Fibroblast of lung (primary cell): ENCODE data around the gene PREP.

Source experiments
- CTCF ChIP-seq, 2 donors: IDR thresholded peaks in 1 of 2; conservative IDR thresholded peaks in 1 of 2; 1 replicate in 1 of 2; 2 replicates in 1 of 2; pipeline ENCODE4 v1.5.1; 2011 to 2012; ENCODE audit warnings: low read length in 2 of 2, control low read depth in 1 of 2, inconsistent platforms in 1 of 2, low read depth in 1 of 2, mild to moderate bottlenecking in 1 of 2
- EZH2 ChIP-seq: IDR thresholded peaks from 2 replicates; pipeline ENCODE4 v1.5.1; 2012; ENCODE audit warnings: low read length, control low read depth, mild to moderate bottlenecking; ENCODE audit errors: missing control alignments

DNA sequence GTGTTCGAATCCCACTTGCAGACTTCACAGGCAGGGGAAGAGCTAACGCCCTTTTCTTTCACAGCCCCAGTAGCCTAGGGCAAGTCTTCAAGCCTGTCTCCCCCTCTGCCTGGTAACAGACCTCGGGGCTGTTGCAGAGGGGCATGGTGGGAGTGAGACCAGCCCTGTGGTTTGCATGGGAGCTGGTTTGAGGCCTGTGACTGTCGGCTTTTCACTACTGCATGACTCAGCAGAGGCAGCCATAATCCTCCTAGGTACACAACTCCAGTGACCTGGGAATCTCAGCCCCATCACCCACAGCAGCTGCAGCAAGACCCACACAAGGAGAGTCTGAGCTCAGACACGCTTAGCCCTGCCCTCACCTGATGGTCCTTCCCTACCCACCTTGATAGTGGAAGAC is 167.7 kb downstream of the PREP start:
- TF ChIP-seq CTCF (conservative IDR thresholded peaks at IDR 0.05 in 1 of 2, IDR thresholded peaks at IDR 0.05 in 1 of 2; ENCODE audit: low read depth in 1 of 2, low read length in 2 of 2) (no peak), EZH2 (no peak)
